Ovary (tissue), 9 donors: ENCODE measurements around the gene HMG20B. TPM values are rescaled to one million over a fixed set of nuclear protein-coding genes. Genes with fewer than 3 reads are reported as not detected.

Experiments
- DNase-seq, 5 donors: peaks; one replicate each; pipeline ENCODE4 v3.0.0-alpha.2; 2019 to 2020
- H3K27ac ChIP-seq, 2 donors: fragments of 200-600 bp; one replicate each; pipeline versions ENCODE4 v1.5.1 to v1.8.0; 2019 to 2022
- H3K27me3 ChIP-seq: fragments of 200-600 bp; one replicate; pipeline ENCODE4 v1.8.0; 2022
- H3K36me3 ChIP-seq: fragments of 200-600 bp; sonication (generic); one replicate; pipeline ENCODE4 v1.5.1; 2019
- H3K4me1 ChIP-seq: one replicate; pipeline ENCODE4 v1.8.1; 2013; ENCODE audit warnings: mild to moderate bottlenecking, moderate library complexity; ENCODE audit not compliant: insufficient read depth
- H3K4me3 ChIP-seq: fragments of 200-600 bp; sonication (generic); one replicate; pipeline ENCODE4 v1.5.1; 2017
- H3K9me3 ChIP-seq, 2 donors: fragments of 200-600 bp in 1 of 2; sonication (generic) in 1 of 2; one replicate each; pipeline versions ENCODE4 v1.5.1 to v1.8.1; 2013 to 2019; ENCODE audit warnings: mild to moderate bottlenecking in 1 of 2, moderate library complexity in 1 of 2
- EP300 ChIP-seq: sonication (generic); formaldehyde crosslinking; IDR thresholded peaks from one replicate; pipeline ENCODE4 v1.6.1; 2017; ENCODE audit warnings: antibody characterized with exemption
- POLR2A ChIP-seq: fragments of 450-650 bp; IDR thresholded peaks from one replicate; pipeline ENCODE4 v1.6.1; 2017; ENCODE audit warnings: antibody characterized with exemption, mild to moderate bottlenecking, moderate library complexity
- WGBS, 3 donors: extraction: QIAGEN DNeasy Blood & Tissue Kit in 1 of 3; methylation state at CpG; one replicate each; pipeline versions ENCODE4 v1.1.5 to v1.1.7; 2013 to 2017; 5-methylcytosine and 5-hydroxymethylcytosine counted together
- intact Hi-C, 4 donors: fragments of 100-400 bp; cut with DNase I; formaldehyde crosslinking; loops; one replicate each; pipeline versions ENCODE4 v1.11.0 to v1.15.1; 2022 to 2023
- polyA plus RNA-seq, 2 donors: library from polyadenylated mRNA; stranded (reverse); fragments of 200-250 nt in 1 of 2; fragments of 350-450 nt in 1 of 2; fragmentation: Illumina TruSeq in 1 of 2; extraction: RNeasy Lipid Tissue Mini Kit (QIAGEN cat#74804) in 1 of 2; gene quantifications; one replicate each; pipeline ENCODE4 v1.2.3, GENCODE V29; 2013 to 2014
- total RNA-seq, 7 donors: library from RNA; depleted of rRNA in 2 of 7; stranded (reverse); fragments of >200 nt in 2 of 7; fragmentation: NEBNext Ultra II Directional in 3 of 7; extraction: Animal tissue kit (Norgen Biotek cat#: 25700) in 3 of 7; gene quantifications; one replicate each; pipeline versions ENCODE4 v1.1.0 to v1.2.4, GENCODE V29; 2016 to 2023
- TF ChIP-seq, protein P1 (sequence below), 3 donors: fragments of 450-650 bp in 2 of 3; fragments of 200-600 bp in 1 of 3; IDR thresholded peaks; one replicate each; pipeline versions ENCODE4 v1.5.1 to v1.8.0; 2016 to 2022; ENCODE audit warnings: antibody characterized with exemption in 3 of 3, mild to moderate bottlenecking in 1 of 3
- donor health status: DM: no; HTN: no; CAD: no; lungs with moderate emphysema.
- donor health status: DM: no; HTN: no; CAD: no.
- donor health status: Bipolar disorder and iron deficiency.
- donor health status: DM: yes; HTN: yes; CAD: no.
- donor health status: DM: no; HTN: no; CAD: no.
- donor health status: DM: yes; HTN: yes; CAD: no.

HMG20B gene
- total and polyA plus RNA-seq, 9 donors, result 33.2 to 109 (median 60.3) TPM

DNA sequence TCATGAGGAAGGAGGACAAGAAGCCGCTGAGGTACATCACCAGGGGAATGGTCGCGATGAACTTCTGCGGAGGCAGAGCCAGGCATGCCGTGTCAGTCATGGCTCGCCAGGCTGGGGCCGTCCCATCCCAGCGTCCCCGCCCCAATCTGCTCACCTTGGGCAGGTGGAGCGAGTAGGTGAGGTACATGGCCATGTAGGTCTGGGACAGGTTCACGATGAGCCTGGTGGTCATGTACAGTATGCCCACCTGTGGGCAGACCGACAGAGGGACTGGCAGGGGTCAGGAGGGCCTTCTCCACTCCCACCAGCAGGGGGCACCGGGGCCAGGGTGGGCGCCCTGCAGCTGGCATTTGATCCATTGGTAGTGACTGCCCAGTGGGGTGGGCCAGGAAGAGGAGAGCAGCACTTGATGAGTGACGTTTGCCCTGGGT lies 25.4 kb upstream of the HMG20B start:
- Histone ChIP-seq H3K27me3 (no peaks in the 10 kb centered on the region), H3K9me3 (no peaks in the 10 kb centered on the region), H3K4me3 (no peak overlapping the region), H3K36me3 (no peaks in the 10 kb centered on the region), H3K27ac (no peak overlapping the region), H3K4me1 (no peaks in the 10 kb centered on the region)
- peak in 2 of 5 donors; percentile 25 to 26 for DNase-seq
- intact Hi-C loops, result loop anchor here in 2 of 4 donors (5.0 to 10.0 kb wide), 2 partner anchors 67 to 70 kb away; no protein-coding TSS in a partner anchor
- TF ChIP-seq, protein P1, sequence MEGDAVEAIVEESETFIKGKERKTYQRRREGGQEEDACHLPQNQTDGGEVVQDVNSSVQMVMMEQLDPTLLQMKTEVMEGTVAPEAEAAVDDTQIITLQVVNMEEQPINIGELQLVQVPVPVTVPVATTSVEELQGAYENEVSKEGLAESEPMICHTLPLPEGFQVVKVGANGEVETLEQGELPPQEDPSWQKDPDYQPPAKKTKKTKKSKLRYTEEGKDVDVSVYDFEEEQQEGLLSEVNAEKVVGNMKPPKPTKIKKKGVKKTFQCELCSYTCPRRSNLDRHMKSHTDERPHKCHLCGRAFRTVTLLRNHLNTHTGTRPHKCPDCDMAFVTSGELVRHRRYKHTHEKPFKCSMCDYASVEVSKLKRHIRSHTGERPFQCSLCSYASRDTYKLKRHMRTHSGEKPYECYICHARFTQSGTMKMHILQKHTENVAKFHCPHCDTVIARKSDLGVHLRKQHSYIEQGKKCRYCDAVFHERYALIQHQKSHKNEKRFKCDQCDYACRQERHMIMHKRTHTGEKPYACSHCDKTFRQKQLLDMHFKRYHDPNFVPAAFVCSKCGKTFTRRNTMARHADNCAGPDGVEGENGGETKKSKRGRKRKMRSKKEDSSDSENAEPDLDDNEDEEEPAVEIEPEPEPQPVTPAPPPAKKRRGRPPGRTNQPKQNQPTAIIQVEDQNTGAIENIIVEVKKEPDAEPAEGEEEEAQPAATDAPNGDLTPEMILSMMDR (IDR thresholded peaks at IDR 0.05), result peak in 1 of 3 donors; percentile 11
- no peak for TF ChIP-seq POLR2A
- 83 to 85% (median 85%) methylated on average over 15 of the region's 15 CpGs for WGBS, 3 donors

DNA sequence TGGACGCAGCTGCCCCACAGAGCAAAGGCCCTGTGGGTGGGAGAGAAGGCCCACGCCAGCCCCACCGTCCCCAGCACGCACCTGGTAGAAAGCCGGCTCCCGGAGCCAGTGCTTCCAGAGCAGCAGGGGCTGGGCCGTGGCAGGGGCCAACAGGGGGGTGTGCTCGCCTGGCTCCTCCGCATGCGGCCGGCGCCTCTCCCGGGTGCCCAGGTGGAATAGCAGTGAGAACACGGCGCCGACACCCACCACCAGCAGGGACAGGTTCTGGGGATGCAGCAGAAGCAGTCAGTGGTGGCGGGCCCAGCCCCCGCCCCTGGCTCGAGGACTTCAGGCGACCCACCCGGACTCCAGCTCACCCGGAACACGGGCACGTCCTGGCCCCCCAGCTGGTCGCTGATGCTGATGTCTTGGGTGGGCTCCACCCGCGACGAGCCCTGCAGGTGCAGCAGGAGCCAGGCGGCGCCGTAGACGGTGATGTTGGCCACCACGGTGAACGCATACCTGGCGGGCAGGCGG lies 24.9 kb upstream of the HMG20B start:
- WGBS, 3 donors, result 71 to 78% (median 76%) methylated on average over 35 to 36 of the region's 36 CpGs
- TF ChIP-seq POLR2A (no peak), EP300 (no peak)
- TF ChIP-seq, protein P1 (IDR thresholded peaks at IDR 0.05), result no peak

DNA sequence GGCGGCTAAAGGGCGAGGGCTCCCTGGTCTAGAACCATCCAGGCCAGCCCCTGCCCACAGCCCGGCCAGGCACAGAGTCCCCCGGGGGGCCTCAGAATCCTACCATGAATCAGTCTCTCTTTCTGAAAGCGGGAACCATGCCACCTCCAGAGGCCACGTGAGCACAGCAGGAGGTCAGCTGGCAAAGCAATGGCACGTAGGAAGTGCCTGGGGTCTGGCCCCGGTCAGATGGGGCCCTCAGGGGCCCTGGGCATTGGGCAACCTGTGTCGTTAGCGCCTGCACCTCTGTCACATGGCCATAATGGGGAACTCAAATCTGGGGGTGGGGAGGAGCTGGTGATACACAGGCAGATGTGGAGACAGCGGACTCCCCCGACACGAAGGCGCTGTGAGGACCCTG lies 24.1 kb upstream of the HMG20B start:
- Histone ChIP-seq H3K36me3 (no peaks in the 10 kb centered on the region), H3K4me1 (no peaks in the 10 kb centered on the region), H3K27me3 (no peaks in the 10 kb centered on the region), H3K9me3 (no peaks in the 10 kb centered on the region), H3K4me3 (no peak overlapping the region), H3K27ac (no peak overlapping the region)
- 71 to 76% (median 72%) methylated on average over 13 to 14 of the region's 14 CpGs for WGBS, 3 donors
- peak in 1 of 5 donors; percentile 23 for DNase-seq
- TF ChIP-seq EP300 (no peak), POLR2A (no peak)
- TF ChIP-seq, protein P1 (IDR thresholded peaks at IDR 0.05), result no peak
- intact Hi-C loops, result loop anchor here in 2 of 4 donors (5.0 to 10.0 kb wide), 2 partner anchors 66 to 69 kb away; no protein-coding TSS in a partner anchor

More for the DNA sequence above, 24.9 kb upstream of the HMG20B start:
- no peak overlapping the region for H3K4me3 ChIP-seq
- no peaks in the 10 kb centered on the region for H3K9me3 ChIP-seq
- peak in 1 of 5 donors; percentile 34 for DNase-seq
- H3K27ac ChIP-seq, result no peak overlapping the region
- H3K4me1 ChIP-seq, result no peaks in the 10 kb centered on the region
- no peaks in the 10 kb centered on the region for H3K27me3 ChIP-seq
- intact Hi-C loops, result loop anchor here in 2 of 4 donors (5.0 to 10.0 kb wide), 2 partner anchors 67 to 69 kb away; no protein-coding TSS in a partner anchor
- no peaks in the 10 kb centered on the region for H3K36me3 ChIP-seq

DNA sequence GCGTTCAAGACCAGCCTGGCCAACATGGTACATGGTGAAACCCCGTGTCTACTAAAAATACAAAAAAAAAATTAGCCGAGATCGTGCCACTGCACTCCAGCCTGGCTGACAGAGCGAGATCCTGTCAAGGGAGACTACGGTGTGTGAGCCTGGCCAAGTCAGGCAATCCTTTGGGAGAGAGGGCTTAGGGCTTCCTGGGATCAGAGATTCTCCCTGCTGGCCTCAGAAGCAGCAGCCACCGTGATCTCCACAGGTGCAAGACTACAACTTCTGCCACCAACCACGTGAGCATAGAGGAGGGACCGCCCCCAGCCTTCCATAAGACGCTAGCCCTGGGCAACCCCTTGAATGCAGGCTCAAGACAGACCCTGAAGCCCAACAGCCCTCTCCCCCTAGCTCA lies 22.9 kb upstream of the HMG20B start:
- Histone ChIP-seq H3K36me3 (no peaks in the 10 kb centered on the region), H3K4me1 (no peaks in the 10 kb centered on the region), H3K27ac (no peak overlapping the region), H3K4me3 (no peak overlapping the region), H3K9me3 (no peaks in the 10 kb centered on the region), H3K27me3 (no peaks in the 10 kb centered on the region)
- no peak for DNase-seq
- TF ChIP-seq EP300 (no peak), POLR2A (no peak)
- TF ChIP-seq, protein P1 (IDR thresholded peaks at IDR 0.05), result no peak
- intact Hi-C loops, result loop anchor here in 2 of 4 donors (5.0 to 10.0 kb wide), 2 partner anchors 65 to 67 kb away; no protein-coding TSS in a partner anchor
- WGBS, 3 donors, result 78 to 87% (median 80%) methylated on average over 10 of the region's 10 CpGs
